Stromal cell of bone marrow (primary cell): ENCODE measurements around the gene CBFA2T2.
"Not testable (repeated sequence)": the region's sequence is repeated elsewhere in the genome, so short reads cannot be mapped to it uniquely, and the experiment has no call there.

Experiments used
- DNase-seq: peaks from one replicate; pipeline ENCODE4 v3.0.0-alpha.2; 2012; ENCODE audit warnings: low read depth

CBFA2T2 gene

GRCh38 chr20:33470866-33471265, 19.0 kb upstream of the CBFA2T2 start:
- DNase-seq, result no peak

GRCh38 chr20:33472868-33473435, 16.9 kb upstream of the CBFA2T2 start:
- no peak for DNase-seq

GRCh38 chr20:33474097-33474873, 15.6 kb upstream of the CBFA2T2 start:
- DNase-seq, result no peak

- DNase-seq, result no peak
These were observed 14.9 kb upstream of the CBFA2T2 start for GRCh38 chr20:33474963-33475362.

- no peak for DNase-seq
These were observed 14.3 kb upstream of the CBFA2T2 start for GRCh38 chr20:33475381-33476152.

GRCh38 chr20:33477386-33478234, 12.3 kb upstream of the CBFA2T2 start:
- DNase-seq, result no peak

- no peak for DNase-seq
These were observed 9.8 kb upstream of the CBFA2T2 start for GRCh38 chr20:33480048-33480447.

GRCh38 chr20:33481431-33481941, 8.4 kb upstream of the CBFA2T2 start:
- no peak for DNase-seq

GRCh38 chr20:33482581-33482980, 7.3 kb upstream of the CBFA2T2 start:
- DNase-seq, result no peak

- DNase-seq, result not testable (repeated sequence)
These were observed 6.7 kb upstream of the CBFA2T2 start for GRCh38 chr20:33483186-33483585.

- DNase-seq, result no peak
These were observed 1.7 kb upstream of the CBFA2T2 start for GRCh38 chr20:33488201-33488600.

- DNase-seq, result not testable (repeated sequence)
These were observed 1.0 kb upstream of the CBFA2T2 start for GRCh38 chr20:33488661-33489494.

GRCh38 chr20:33489495-33490022, 337 bp upstream of the CBFA2T2 start:
- peak; percentile 94 for DNase-seq

- no peak for DNase-seq
These were observed 1.2 kb downstream of the CBFA2T2 start for GRCh38 chr20:33490934-33491656.

GRCh38 chr20:33493076-33493766, 3.3 kb downstream of the CBFA2T2 start:
- no peak for DNase-seq

GRCh38 chr20:33496776-33497175, 6.9 kb downstream of the CBFA2T2 start:
- DNase-seq, result not testable (repeated sequence)

- no peak for DNase-seq
These were observed 9.5 kb downstream of the CBFA2T2 start for GRCh38 chr20:33499355-33499754.

GRCh38 chr20:33501000-33501399, 11.1 kb downstream of the CBFA2T2 start:
- DNase-seq, result no peak

GRCh38 chr20:33503564-33503963, 13.7 kb downstream of the CBFA2T2 start:
- no peak for DNase-seq
